Adipose tissue (tissue), 3 donors: ENCODE data around the gene RTN4. TPM values are rescaled to one million over a fixed set of nuclear protein-coding genes. Genes with fewer than 3 reads are reported as not detected.

Source experiments
- H3K27ac ChIP-seq: one replicate; pipeline ENCODE4 v1.5.1; 2013; ENCODE audit warnings: low read depth, low read length
- WGBS, 3 donors: extraction: QIAGEN DNeasy Blood & Tissue Kit; methylation state at CpG; one replicate each; pipeline ENCODE4 v1.1.7; 2013; 5-methylcytosine and 5-hydroxymethylcytosine counted together
- polyA plus RNA-seq, 3 donors: library from polyadenylated mRNA; stranded (reverse); fragments of 200-250 nt; gene quantifications; one replicate each; pipeline ENCODE4 v1.2.3, GENCODE V29; 2013
- donor health status: healthy with polysubstance abuse.
- donor health status: Bipolar disorder and iron deficiency.
- donor health status: healthy.

Gene RTN4
- polyA plus RNA-seq, 3 donors, result 103 to 576 (median 221) TPM

DNA sequence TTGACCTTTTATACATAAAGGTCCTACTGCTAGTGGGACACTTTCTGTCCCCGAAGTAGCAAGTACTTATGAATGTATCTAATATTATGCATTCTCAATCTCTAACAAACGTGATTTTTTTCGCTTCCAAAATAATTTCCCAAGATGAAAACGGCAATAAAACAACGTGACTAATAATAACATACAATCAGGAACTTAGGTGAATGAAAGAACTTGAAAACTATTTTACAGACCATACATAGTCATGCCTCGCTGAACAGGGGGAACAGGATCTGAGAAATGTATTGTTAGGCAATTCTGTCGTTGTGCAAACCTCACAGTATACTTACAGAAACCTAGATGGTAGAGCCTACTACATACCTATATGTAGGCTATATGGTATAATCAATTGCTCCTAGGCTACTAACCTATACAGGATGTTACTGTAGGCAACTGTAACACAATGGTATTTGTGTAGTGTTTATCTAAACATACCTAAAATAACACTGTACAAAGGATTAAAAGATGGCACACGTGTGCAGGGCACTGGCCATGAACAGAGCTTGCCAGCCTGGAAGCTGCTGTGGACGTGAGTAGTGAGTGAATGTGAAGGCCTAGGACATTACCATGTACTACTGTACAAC lies 2.5 kb downstream of the RTN4 start:
- WGBS, 3 donors, result 7 to 18% (median 8%) methylated on average over 9 of the region's 9 CpGs
- H3K27ac ChIP-seq, result no peak overlapping the region

DNA sequence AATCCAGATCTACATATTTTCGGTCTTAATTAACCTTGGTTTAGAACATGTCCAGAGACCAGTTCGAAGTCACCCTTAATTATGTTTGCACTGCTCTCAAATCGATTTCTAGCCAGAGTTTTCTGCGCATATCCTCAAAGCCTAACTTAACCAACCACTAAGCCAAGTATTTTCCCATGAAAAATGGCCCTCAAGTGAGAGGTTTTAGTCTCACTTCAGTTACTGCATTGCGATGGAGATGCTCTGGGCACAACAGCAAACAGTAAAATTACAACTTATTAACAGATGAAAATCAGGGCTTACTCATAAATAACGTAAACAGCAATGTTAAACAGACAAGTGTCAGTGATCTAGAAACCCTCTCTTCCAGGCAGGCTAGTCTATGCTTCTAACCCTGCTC lies 4.5 kb downstream of the RTN4 start:
- no peak overlapping the region for H3K27ac ChIP-seq
- 29 to 77% (median 66%) methylated on average over 6 of the region's 6 CpGs for WGBS, 3 donors

DNA sequence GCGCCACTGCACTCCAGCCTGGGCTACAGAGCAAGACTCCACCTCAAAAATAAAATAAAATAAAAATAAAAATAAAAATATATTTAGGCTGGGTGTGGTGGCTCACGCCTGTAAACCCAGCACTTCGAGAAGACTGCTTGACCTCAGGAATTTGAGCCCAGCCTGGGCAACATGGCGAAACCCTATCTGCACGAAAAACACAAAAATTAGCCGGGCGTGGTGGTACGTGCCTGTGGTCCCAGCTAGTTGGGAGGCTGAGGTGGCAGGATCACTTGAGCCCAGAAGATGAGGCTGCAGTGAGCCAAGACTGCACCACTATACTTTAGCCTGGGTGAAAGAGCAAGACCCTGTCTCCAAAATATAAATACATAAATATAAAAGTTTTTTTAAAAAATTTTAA lies 6.4 kb downstream of the RTN4 start:
- WGBS, 3 donors, result 94 to 97% (median 96%) methylated on average over 8 of the region's 8 CpGs
- H3K27ac ChIP-seq, result no peak overlapping the region

DNA sequence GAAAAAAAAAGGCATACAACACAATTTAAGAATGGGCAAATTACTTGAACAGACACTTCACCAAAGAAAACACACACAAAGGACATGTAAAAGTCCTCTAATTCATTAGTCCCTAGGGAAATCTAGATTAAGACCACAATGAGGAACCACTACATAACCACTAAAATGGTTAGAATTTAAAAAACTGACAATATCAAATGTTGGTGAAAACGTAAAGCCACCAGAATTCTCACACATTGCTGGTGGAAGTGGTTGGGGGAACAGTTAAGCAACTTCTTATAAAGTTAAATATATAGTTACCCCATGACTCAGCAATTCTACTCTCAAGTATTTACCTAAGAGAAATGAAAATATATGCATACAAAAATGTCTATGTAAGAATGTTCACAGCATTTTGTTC lies 11.8 kb downstream of the RTN4 start:
- H3K27ac ChIP-seq, result no peak overlapping the region

DNA sequence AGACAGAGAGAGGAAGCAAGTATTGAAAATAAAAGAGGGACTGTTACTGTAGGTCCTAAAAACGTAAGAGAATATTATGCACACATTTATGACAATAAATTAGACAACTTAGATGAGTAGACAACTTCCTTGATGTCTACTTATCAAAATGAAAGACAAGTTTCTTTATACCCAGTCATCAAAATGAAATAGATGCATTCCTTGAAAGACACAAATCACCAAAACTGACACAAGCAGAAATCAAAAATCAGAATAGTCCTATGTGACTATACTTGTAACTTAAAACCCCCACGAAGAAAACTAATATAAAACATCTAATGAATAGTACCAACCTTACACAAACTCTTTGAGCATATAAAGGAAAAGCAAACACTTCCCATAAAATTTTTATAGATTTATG lies 14.5 kb downstream of the RTN4 start:
- WGBS, 3 donors, result 66 to 91% (median 88%) methylated on average over 2 of the region's 2 CpGs
- no peak overlapping the region for H3K27ac ChIP-seq

More for the DNA sequence above, 11.8 kb downstream of the RTN4 start:
- 45 to 92% (median 57%) methylated on average over 1 of the region's 1 CpG for WGBS, 3 donors

DNA sequence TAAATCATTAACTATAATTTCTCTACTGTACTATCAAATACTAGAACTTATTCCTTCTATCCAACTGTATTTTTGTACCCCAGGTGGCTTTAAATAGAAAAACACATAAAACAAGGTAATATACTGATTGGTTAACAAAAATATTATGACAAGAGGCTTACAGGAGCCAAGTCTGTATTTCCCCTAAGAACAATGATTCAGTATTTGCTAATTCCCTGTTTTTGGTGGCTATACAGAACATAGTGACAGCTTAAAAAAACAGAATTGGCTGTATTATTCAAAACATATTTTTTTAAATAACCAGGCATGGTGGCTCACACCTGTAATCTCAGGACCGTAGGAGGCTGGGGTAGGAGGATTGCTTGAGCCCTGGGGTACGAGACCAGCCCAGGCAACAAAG lies 16.3 kb downstream of the RTN4 start:
- no peak overlapping the region for H3K27ac ChIP-seq
- 94 to 98% (median 97%) methylated on average over 2 of the region's 2 CpGs for WGBS, 3 donors

DNA sequence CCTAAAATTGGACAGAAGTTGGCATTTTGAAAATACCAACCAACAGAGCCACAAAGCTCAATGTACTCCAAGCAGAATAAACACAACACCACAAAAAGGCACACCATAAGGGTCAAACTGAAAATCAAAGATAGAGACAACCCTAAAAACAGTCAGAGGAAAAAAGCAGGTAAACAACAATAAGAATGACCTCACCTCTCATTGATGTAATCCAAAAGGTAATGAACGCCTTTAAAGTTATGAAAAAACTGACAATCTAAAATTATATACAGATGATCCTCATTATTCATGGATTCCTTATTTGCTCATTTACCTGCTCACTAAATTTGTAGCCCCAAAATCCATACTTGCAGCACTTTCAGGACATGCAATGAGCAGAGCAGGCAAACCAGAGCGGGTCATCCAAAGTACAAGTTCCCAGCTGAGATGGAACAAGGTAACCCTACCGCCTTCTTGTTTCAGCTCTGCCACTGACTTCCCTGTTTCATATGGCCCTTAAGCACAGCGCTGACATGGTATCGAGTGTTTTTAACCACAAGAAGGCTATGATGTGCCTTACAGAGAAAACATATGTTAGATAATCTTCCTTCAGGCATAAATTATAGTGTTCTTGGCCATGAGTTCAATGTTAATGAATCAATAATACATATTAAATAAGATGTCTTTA lies 17.0 kb downstream of the RTN4 start:
- 62 to 89% (median 71%) methylated on average over 5 of the region's 5 CpGs for WGBS, 3 donors
- no peak overlapping the region for H3K27ac ChIP-seq

DNA sequence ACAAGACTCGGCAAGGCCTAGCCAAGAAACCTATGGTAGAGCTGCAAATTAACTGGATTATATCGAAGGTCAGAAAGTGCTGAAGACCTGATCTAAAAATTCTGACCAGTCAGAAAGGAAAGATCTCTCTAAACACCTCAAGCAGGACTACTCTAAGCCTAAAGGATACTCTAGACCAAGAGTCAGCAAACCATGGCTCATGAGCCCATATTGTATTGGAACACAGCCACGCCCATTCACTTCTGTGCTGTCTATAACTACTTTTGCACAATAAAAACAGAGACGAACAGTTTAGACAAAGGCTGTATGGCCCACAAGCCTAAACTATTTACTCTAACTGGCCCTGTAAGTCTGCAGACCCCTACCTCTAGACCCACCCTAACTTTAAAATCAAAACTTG lies 18.7 kb downstream of the RTN4 start:
- H3K27ac ChIP-seq, result no peak overlapping the region
- WGBS, 3 donors, result 83 to 91% (median 90%) methylated on average over 4 of the region's 4 CpGs

DNA sequence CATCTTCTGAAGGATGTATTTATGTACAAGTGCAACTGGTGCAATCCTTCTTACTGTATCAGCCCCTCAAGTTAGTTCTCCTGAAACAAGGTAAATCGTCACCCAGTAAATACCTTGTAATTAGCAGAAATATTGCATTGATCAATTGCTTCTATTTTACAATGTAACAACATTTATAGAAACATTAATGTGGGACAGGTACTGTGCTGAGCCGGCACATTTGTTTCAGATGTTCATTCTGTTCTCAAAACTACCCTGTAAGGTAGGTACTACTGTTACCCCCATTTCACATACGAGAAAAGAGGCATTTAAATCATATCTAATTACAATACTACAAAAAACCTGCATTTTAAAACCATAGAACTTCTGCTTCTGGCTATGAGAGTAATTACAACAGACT lies 19.5 kb downstream of the RTN4 start:
- WGBS, 3 donors, result 69 to 94% (median 94%) methylated on average over 3 of the region's 3 CpGs
- no peak overlapping the region for H3K27ac ChIP-seq

DNA sequence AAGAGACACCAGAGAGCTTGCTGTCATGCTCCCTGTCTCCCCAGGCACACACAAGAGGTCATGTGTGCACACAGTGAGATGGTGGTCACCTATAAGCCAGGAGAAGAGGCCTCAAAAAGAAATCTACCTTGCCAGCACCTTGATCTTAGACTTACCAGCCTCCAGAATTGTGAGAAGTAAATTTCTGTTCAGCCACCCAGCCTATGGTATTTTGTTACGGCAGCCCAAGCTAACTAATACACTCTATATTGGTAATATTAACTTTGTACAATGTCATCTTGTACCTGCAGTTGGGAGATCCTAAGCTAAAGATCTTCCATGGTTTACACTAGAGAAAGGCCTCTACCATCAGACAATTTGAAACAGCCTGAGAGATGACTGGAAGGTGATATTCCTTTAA lies 21.2 kb downstream of the RTN4 start:
- H3K27ac ChIP-seq, result no peak overlapping the region
- 97 to 100% (median 98%) methylated on average over 1 of the region's 1 CpG for WGBS, 3 donors

DNA sequence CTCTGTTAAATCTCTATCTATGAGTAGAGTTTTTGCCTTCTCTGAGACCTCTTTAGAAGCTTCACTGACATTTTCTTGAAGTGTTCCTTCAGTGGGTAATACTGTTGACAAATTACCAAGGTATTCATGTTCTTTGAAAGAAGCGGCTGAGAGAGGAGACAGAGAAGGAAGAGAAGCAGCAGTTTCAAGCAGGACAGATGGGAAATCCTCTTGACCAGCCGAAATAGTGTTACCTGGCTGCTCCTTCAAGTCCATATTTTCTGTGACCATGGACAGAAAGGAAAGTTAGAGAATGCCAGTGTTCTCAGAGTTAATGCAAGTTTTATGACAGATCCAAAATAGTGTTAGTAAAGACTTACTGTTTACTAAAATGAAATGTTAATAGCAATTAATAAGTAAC lies 23.0 kb downstream of the RTN4 start:
- no peak overlapping the region for H3K27ac ChIP-seq
- 82 to 91% (median 87%) methylated on average over 2 of the region's 2 CpGs for WGBS, 3 donors

DNA sequence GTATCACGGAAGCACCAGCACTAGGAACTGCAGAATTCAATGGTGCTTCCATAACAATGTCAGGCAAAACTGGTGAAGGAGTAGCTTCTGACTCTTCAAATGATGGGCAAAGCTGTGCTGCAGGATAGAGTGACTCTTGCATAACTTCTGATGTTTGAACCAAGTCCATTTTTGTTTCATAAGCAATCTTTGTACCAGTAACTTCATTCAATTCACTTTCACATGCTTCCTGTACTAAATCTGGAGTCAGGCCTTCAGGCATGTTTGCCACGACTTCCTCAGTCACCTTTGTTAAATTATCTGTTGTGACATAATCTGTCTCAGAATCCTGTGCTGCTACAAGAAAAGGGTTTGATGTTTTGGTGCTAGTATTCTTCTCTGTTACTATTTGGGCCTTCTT lies 24.0 kb downstream of the RTN4 start:
- WGBS, 3 donors, result 44 to 66% (median 44%) methylated on average over 2 of the region's 2 CpGs
- H3K27ac ChIP-seq, result no peak overlapping the region

DNA sequence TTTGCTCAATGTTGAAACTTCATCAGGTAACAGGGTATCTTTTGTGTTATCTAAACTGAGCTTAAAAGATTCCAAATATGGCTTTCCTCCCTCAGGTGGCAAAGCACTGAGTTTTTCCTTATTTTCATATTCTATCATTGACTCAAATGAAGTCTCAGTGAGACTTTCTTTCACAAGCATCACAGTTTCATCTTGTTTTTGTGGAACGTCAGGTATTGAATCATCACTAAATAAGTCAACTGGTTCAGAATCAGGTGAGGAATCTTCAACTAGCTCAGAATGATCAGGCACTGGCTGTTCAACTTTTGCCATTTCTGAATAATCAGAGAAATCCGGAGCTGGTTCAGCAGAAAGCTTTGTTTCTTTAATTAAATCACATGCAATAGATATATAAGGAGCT lies 24.6 kb downstream of the RTN4 start:
- H3K27ac ChIP-seq, result no peak overlapping the region
- WGBS, 3 donors, result 81 to 90% (median 83%) methylated on average over 2 of the region's 2 CpGs

DNA sequence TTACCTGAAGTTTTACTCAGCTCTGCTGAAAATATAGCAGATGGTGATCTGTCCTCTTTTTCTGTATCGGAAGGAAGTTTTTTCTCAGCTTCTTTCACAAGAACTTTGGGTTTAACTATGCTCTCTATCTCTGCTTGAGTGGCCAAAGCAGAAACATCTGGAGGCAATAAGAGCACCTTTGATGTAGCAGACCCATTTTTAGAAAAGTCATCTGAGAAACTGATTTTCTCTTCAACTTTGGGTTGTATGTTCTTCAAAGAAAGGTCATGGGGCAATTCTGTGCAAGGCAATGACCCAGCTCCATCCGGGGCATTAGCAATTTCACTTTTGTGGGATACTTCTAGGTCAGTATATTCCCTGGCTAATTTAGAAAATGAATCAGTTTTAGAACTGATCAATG lies 25.2 kb downstream of the RTN4 start:
- H3K27ac ChIP-seq, result no peak overlapping the region
- WGBS, 3 donors, result 67 to 86% (median 78%) methylated on average over 2 of the region's 2 CpGs

DNA sequence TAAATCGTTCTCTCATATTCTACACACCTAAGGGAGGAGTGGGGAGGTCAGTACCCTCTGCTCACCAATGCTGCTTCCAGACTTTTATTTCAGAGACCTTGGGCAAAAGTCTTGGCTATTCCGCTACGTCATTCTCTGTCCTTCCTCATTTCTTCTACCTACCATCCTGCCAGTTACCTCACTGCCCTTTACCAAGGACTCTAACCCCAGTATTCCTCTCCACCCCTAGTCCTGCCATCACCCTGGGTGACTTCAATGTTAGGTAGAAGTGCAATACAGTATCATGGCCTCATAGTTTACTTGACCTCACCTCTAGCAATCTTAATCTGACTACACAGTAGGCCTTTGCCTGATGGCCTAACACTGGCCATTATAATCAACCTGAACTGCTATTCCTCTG lies 27.8 kb downstream of the RTN4 start:
- H3K27ac ChIP-seq, result no peak overlapping the region
- WGBS, 3 donors, result 76 to 85% (median 79%) methylated on average over 3 of the region's 3 CpGs

DNA sequence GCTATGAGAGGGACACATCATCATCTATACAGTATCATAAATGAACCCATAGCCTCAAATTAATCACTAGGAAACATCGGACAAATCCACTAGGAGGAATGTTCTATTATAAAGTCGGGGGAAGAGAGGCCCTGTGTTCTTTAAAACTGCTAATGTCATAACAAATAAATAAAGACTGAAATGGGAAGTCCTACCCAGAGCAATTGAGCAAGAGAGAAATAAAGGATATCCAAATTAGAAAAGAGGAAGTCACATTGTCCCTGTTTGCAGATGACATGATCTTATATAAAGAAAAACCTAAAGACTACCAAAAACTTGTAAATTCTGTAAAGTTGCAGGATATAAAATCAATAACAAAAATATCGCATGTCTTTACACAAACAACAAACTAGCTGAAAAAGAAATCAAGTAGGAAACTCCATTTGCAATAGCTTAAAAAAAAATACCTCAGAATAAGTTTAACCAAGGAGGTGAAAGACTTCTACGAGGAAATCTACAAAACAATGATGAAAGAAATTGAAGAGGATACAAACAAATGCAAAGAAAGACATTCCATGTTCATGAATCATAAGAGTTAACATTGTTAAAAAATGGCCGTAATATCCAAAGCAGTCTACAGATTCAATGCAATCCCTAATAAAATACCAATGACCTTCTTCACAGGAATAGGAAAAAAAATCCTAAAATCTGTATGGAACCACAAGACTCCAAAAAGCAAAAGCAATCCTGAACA lies 30.6 kb downstream of the RTN4 start:
- 46 to 90% (median 58%) methylated on average over 5 of the region's 5 CpGs for WGBS, 3 donors
- no peak overlapping the region for H3K27ac ChIP-seq

DNA sequence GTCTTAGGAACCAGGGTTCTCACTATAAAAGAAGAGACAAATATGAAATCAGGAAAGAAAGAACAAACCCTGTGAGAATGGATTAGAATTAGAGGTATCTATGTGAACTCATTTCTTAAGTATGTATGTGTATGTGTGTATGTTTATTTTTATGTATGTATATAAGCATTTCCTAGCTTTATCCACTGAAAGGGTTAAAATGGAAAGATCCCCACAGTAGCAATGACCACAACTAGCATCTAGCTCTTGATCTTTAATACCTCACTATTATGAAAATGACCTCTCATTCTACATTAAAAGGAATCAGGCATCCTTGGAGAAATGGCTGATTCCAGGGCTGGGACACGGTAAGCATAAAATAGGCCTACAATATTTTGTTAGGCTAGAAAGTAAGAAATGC lies 31.6 kb downstream of the RTN4 start:
- H3K27ac ChIP-seq, result no peak overlapping the region
- WGBS, 3 donors, result 89 to 97% (median 92%) methylated on average over 1 of the region's 1 CpG

DNA sequence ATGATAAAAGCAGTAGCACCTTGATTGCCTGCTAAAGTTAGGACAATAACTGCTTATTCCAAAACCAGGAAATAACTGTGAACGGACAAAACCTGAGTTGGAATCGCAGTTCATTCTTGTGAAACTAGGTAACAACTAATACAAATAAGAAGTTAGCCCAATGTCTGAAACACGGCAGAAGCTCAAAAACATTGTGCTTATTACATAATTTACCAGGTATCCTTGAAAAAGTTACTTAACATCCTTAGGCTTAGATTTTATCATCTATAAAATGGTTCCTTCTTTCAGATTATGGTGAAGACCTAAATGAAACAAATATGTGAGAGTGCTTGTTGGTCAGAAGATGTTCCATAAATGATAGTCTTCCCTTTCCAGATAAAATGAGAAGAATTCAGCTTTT lies 32.4 kb downstream of the RTN4 start:
- no peak overlapping the region for H3K27ac ChIP-seq
- WGBS, 3 donors, result 59 to 73% (median 59%) methylated on average over 3 of the region's 3 CpGs

DNA sequence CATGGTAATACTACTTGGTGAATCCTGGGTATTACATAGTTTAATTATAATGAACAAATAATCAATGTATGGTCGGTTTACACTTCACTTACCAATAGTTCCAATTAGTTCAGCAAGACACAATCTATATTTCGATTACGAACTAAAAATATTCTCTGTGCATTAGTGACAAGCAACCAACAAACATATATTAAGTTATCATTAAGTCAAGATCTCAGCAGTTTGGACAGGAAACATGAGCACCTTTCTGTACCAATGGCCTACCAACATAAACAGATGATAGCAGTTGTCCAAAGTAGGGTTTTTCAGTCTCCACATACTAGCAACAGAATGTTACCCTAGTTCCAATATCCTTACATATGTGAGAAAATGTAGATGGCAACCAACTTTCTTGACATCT lies 32.8 kb downstream of the RTN4 start:
- H3K27ac ChIP-seq, result no peak overlapping the region
- 97 to 98% (median 97%) methylated on average over 3 of the region's 3 CpGs for WGBS, 3 donors
